ENCODE measurements around the gene MTUS2.

The MTUS2 gene

GRCh38 chr13:29501674-29502073, 681.5 kb downstream of the MTUS2 start:
- no peaks in the 10 kb centered on the region for H3K4me1 Mint-ChIP-seq (ENCODE audit: low read depth)
- H3K4me3 Mint-ChIP-seq = no peak overlapping the region
- no peaks in the 10 kb centered on the region for H3K9me3 Mint-ChIP-seq
- H3K27me3 Mint-ChIP-seq (ENCODE audit: low read depth) = peaks cover 20% of the 10 kb centered on the region
- no peaks in the 10 kb centered on the region for H3K36me3 Mint-ChIP-seq (ENCODE audit: low read depth)
- H3K27ac Mint-ChIP-seq = no peak overlapping the region

GRCh38 chr13:29502391-29503008, 682.4 kb downstream of the MTUS2 start:
- Mint-ChIP-seq H3K27ac (no peak overlapping the region), H3K4me1 (ENCODE audit: low read depth) (no peaks in the 10 kb centered on the region), H3K4me3 (no peak overlapping the region), H3K36me3 (ENCODE audit: low read depth) (no peaks in the 10 kb centered on the region), H3K9me3 (no peaks in the 10 kb centered on the region), H3K27me3 (ENCODE audit: low read depth) (peaks cover 18% of the 10 kb centered on the region)

- Mint-ChIP-seq H3K4me1 (ENCODE audit: low read depth) (no peaks in the 10 kb centered on the region), H3K27ac (no peak overlapping the region)
These were observed 683.1 kb downstream of the MTUS2 start for GRCh38 chr13:29503041-29503837.

GRCh38 chr13:29504691-29505090, 684.6 kb downstream of the MTUS2 start:
- H3K4me1 Mint-ChIP-seq (ENCODE audit: low read depth) = no peaks in the 10 kb centered on the region
- H3K9me3 Mint-ChIP-seq = no peaks in the 10 kb centered on the region
- H3K27me3 Mint-ChIP-seq (ENCODE audit: low read depth) = peaks cover 18% of the 10 kb centered on the region
- H3K36me3 Mint-ChIP-seq (ENCODE audit: low read depth) = no peaks in the 10 kb centered on the region
- H3K27ac Mint-ChIP-seq = no peak overlapping the region
- no peak overlapping the region for H3K4me3 Mint-ChIP-seq

More at GRCh38 chr13:29503041-29503837, 683.1 kb downstream of the MTUS2 start:
- Mint-ChIP-seq H3K36me3 (ENCODE audit: low read depth) (no peaks in the 10 kb centered on the region), H3K27me3 (ENCODE audit: low read depth) (peaks cover 18% of the 10 kb centered on the region), H3K9me3 (no peaks in the 10 kb centered on the region), H3K4me3 (no peak overlapping the region)

- Mint-ChIP-seq H3K4me3 (no peak overlapping the region), H3K36me3 (ENCODE audit: low read depth) (no peaks in the 10 kb centered on the region), H3K4me1 (ENCODE audit: low read depth) (no peaks in the 10 kb centered on the region), H3K27me3 (ENCODE audit: low read depth) (peaks cover 18% of the 10 kb centered on the region), H3K27ac (no peak overlapping the region), H3K9me3 (no peaks in the 10 kb centered on the region)
These were observed 685.4 kb downstream of the MTUS2 start for GRCh38 chr13:29505511-29505910.

GRCh38 chr13:29505950-29506349, 685.8 kb downstream of the MTUS2 start:
- H3K4me1 Mint-ChIP-seq (ENCODE audit: low read depth) = no peaks in the 10 kb centered on the region
- H3K27me3 Mint-ChIP-seq (ENCODE audit: low read depth) = peaks cover 18% of the 10 kb centered on the region
- no peak overlapping the region for H3K4me3 Mint-ChIP-seq
- no peaks in the 10 kb centered on the region for H3K36me3 Mint-ChIP-seq (ENCODE audit: low read depth)
- H3K9me3 Mint-ChIP-seq = no peaks in the 10 kb centered on the region
- no peak overlapping the region for H3K27ac Mint-ChIP-seq

GRCh38 chr13:29507356-29507755, 687.2 kb downstream of the MTUS2 start:
- H3K27ac Mint-ChIP-seq = no peak overlapping the region
- H3K9me3 Mint-ChIP-seq = no peaks in the 10 kb centered on the region
- peaks cover 12% of the 10 kb centered on the region for H3K27me3 Mint-ChIP-seq (ENCODE audit: low read depth)
- no peak overlapping the region for H3K4me3 Mint-ChIP-seq
- no peaks in the 10 kb centered on the region for H3K36me3 Mint-ChIP-seq (ENCODE audit: low read depth)
- H3K4me1 Mint-ChIP-seq (ENCODE audit: low read depth) = no peaks in the 10 kb centered on the region

GRCh38 chr13:29508130-29508875, 688.2 kb downstream of the MTUS2 start:
- Mint-ChIP-seq H3K4me1 (ENCODE audit: low read depth) (no peaks in the 10 kb centered on the region), H3K36me3 (ENCODE audit: low read depth) (no peaks in the 10 kb centered on the region)

GRCh38 chr13:29508876-29509252, 688.7 kb downstream of the MTUS2 start:
- Mint-ChIP-seq H3K4me1 (ENCODE audit: low read depth) (no peaks in the 10 kb centered on the region), H3K4me3 (no peak overlapping the region), H3K9me3 (no peaks in the 10 kb centered on the region), H3K27me3 (ENCODE audit: low read depth) (no peaks in the 10 kb centered on the region), H3K27ac (no peak overlapping the region), H3K36me3 (ENCODE audit: low read depth) (peaks cover 4% of the 10 kb centered on the region)

More at GRCh38 chr13:29508130-29508875, 688.2 kb downstream of the MTUS2 start:
- peaks cover 5% of the 10 kb centered on the region for H3K27me3 Mint-ChIP-seq (ENCODE audit: low read depth)
- H3K9me3 Mint-ChIP-seq = no peaks in the 10 kb centered on the region
- no peak overlapping the region for H3K4me3 Mint-ChIP-seq
- H3K27ac Mint-ChIP-seq = no peak overlapping the region

- H3K27me3 Mint-ChIP-seq (ENCODE audit: low read depth) = no peaks in the 10 kb centered on the region
- H3K4me3 Mint-ChIP-seq = no peak overlapping the region
- H3K9me3 Mint-ChIP-seq = no peaks in the 10 kb centered on the region
- peaks cover 6% of the 10 kb centered on the region for H3K36me3 Mint-ChIP-seq (ENCODE audit: low read depth)
- H3K4me1 Mint-ChIP-seq (ENCODE audit: low read depth) = no peaks in the 10 kb centered on the region
- no peak overlapping the region for H3K27ac Mint-ChIP-seq
These were observed 690.0 kb downstream of the MTUS2 start for GRCh38 chr13:29509999-29510589.

GRCh38 chr13:29510651-29511084, 690.5 kb downstream of the MTUS2 start:
- no peak overlapping the region for H3K27ac Mint-ChIP-seq
- H3K9me3 Mint-ChIP-seq = no peaks in the 10 kb centered on the region
- peaks cover 6% of the 10 kb centered on the region for H3K36me3 Mint-ChIP-seq (ENCODE audit: low read depth)
- H3K4me3 Mint-ChIP-seq = no peak overlapping the region
- no peaks in the 10 kb centered on the region for H3K27me3 Mint-ChIP-seq (ENCODE audit: low read depth)
- no peaks in the 10 kb centered on the region for H3K4me1 Mint-ChIP-seq (ENCODE audit: low read depth)

- H3K27ac Mint-ChIP-seq = no peak overlapping the region
- no peak overlapping the region for H3K4me3 Mint-ChIP-seq
- no peaks in the 10 kb centered on the region for H3K9me3 Mint-ChIP-seq
- peaks cover 6% of the 10 kb centered on the region for H3K36me3 Mint-ChIP-seq (ENCODE audit: low read depth)
- no peaks in the 10 kb centered on the region for H3K27me3 Mint-ChIP-seq (ENCODE audit: low read depth)
- no peaks in the 10 kb centered on the region for H3K4me1 Mint-ChIP-seq (ENCODE audit: low read depth)
These were observed 691.1 kb downstream of the MTUS2 start for GRCh38 chr13:29511106-29511796.

GRCh38 chr13:29511980-29512379, 691.8 kb downstream of the MTUS2 start:
- H3K36me3 Mint-ChIP-seq (ENCODE audit: low read depth) = peaks cover 6% of the 10 kb centered on the region
- no peak overlapping the region for H3K4me3 Mint-ChIP-seq
- H3K4me1 Mint-ChIP-seq (ENCODE audit: low read depth) = no peaks in the 10 kb centered on the region
- no peak overlapping the region for H3K27ac Mint-ChIP-seq
- H3K27me3 Mint-ChIP-seq (ENCODE audit: low read depth) = no peaks in the 10 kb centered on the region
- no peaks in the 10 kb centered on the region for H3K9me3 Mint-ChIP-seq

All from T-helper 1 cell treated with Interleukin-12 subunit alpha and Interleukin-12 subunit beta and Interleukin-4 antibody, amounts not matched to agents 30 μg/mL and 1 μg/mL, for 36 hours (primary cell).